Kidney epithelial cell (primary cell): ENCODE measurements around the gene AGER. TPM values are rescaled to one million over a fixed set of nuclear protein-coding genes. Genes with fewer than 3 reads are reported as not detected.

Experiments used
- DNase-seq: peaks from one replicate; pipeline ENCODE4 v3.0.0-alpha.2; 2010; ENCODE audit warnings: low read depth
- H3K27me3 ChIP-seq: 2 replicates; pipeline ENCODE4 v1.6.0; 2011; ENCODE audit warnings: low read length; ENCODE audit not compliant: control insufficient read depth, insufficient read depth
- H3K36me3 ChIP-seq: 2 replicates; pipeline ENCODE4 v1.5.1; 2011; ENCODE audit warnings: low read length; ENCODE audit not compliant: control insufficient read depth, insufficient read depth
- H3K4me3 ChIP-seq: 2 replicates; pipeline ENCODE4 v1.5.1; 2011; ENCODE audit warnings: low read depth, mild to moderate bottlenecking, control low read depth, low read length
- total RNA-seq: library from RNA; depleted of rRNA; stranded (reverse); fragments of >200 nt; gene quantifications from 2 replicates; pipeline ENCODE4 v1.2.3, GENCODE V29; 2015
- TF ChIP-seq, protein P1 (sequence below): IDR thresholded peaks from 2 replicates; pipeline ENCODE4 v1.5.1; 2011; ENCODE audit warnings: mild to moderate bottlenecking, moderate library complexity, low read length, control low read depth, inconsistent platforms; ENCODE audit not compliant: insufficient read depth, poor library complexity, severe bottlenecking

Gene AGER
- total RNA-seq, 1 donor from 2014 or later, result 0.25 TPM

- Histone ChIP-seq H3K36me3 (peaks cover 4% of the 10 kb centered on the region), H3K27me3 (no peaks in the 10 kb centered on the region), H3K4me3 (no peak overlapping the region)
- no peak for DNase-seq
- TF ChIP-seq, protein P1, sequence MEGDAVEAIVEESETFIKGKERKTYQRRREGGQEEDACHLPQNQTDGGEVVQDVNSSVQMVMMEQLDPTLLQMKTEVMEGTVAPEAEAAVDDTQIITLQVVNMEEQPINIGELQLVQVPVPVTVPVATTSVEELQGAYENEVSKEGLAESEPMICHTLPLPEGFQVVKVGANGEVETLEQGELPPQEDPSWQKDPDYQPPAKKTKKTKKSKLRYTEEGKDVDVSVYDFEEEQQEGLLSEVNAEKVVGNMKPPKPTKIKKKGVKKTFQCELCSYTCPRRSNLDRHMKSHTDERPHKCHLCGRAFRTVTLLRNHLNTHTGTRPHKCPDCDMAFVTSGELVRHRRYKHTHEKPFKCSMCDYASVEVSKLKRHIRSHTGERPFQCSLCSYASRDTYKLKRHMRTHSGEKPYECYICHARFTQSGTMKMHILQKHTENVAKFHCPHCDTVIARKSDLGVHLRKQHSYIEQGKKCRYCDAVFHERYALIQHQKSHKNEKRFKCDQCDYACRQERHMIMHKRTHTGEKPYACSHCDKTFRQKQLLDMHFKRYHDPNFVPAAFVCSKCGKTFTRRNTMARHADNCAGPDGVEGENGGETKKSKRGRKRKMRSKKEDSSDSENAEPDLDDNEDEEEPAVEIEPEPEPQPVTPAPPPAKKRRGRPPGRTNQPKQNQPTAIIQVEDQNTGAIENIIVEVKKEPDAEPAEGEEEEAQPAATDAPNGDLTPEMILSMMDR, result no peak
These were observed 13.8 kb downstream of the AGER start for GRCh38 chr6:32170294-32170693.

DNA sequence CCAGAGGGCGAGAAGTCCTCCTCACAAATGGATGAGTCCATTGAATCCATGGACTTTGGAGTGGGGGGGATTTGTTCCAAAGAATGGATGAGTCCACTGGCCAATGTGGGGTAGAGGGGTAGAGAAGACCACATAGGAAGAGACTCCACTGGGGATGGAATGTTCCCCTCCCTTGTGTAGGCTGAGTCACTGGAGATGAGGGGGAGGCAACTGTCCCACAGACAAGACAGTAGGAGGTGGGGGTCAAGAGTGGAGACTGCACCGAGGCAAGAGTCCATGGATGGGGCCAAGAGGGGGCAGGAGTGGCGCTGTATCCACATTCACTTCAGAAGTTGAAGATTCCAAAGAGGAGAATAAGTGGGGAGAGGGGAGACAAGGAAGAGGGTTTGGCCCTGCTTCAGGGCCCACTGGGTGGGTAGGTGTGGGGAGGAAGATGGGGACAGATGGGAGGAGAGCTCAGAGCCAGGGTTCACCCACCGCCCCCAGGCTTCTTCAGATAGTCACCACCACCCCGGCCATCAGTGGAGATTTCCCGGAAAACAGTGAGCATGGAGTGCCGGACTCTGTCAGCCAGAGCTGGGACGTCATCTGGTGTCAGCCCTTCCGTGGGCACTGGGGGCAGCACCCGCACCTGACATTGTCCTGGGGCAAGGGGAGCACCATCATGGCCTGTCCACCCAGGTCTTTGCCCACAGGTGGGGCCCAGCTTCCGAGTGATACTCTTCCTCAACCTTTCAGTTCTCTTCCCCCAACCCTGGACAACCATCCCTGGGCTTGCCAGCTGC is 15.1 kb downstream of the AGER start:
- peaks cover 4% of the 10 kb centered on the region for H3K36me3 ChIP-seq
- TF ChIP-seq, protein P1, result no peak
- no peak for DNase-seq

GRCh38 chr6:32168350-32168749 is 15.7 kb downstream of the AGER start:
- TF ChIP-seq, protein P1, result no peak
- DNase-seq, result no peak
- Histone ChIP-seq H3K4me3 (no peak overlapping the region), H3K36me3 (peaks cover 4% of the 10 kb centered on the region), H3K27me3 (no peaks in the 10 kb centered on the region)

More for the DNA sequence above, 15.1 kb downstream of the AGER start:
- H3K27me3 ChIP-seq, result no peaks in the 10 kb centered on the region
- H3K4me3 ChIP-seq, result no peak overlapping the region

GRCh38 chr6:32167761-32168262 is 16.2 kb downstream of the AGER start:
- Histone ChIP-seq H3K4me3 (no peak overlapping the region), H3K36me3 (peaks cover 4% of the 10 kb centered on the region), H3K27me3 (no peaks in the 10 kb centered on the region)
- DNase-seq, result no peak
- TF ChIP-seq, protein P1, result no peak

DNA sequence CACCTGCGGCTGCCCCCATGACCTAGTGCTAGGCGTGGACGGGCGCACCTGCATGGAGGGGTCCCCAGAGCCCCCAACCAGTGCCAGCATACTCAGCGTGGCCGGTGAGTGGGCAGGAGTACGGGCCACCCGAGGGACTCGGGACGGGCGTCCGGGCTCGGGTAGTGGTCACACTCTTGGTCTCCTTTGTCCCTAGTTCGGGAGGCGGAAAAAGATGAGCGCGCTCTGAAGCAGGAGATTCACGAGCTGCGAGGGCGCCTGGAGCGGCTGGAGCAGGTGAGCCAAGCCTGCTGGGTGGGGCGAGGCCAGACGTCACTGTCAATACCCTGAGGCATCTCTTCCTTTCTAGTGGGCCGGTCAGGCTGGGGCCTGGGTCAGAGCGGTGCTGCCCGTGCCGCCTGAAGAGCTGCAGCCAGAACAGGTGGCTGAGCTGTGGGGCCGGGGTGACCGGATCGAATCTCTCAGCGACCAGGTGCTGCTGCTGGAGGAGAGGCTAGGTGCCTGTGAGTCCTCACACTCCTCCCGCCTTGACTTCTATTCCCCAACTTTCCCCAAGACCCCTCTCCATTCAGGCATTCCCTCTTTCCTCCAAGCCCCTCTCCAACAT is 16.8 kb downstream of the AGER start:
- Histone ChIP-seq H3K36me3 (peaks cover 4% of the 10 kb centered on the region), H3K27me3 (no peaks in the 10 kb centered on the region), H3K4me3 (no peak overlapping the region)
- DNase-seq, result no peak
- TF ChIP-seq, protein P1, result no peak
